Hepatic stellate cell (primary cell): ENCODE measurements around the gene NR2C2AP.
"Not testable (repeated sequence)": the region's sequence is repeated elsewhere in the genome, so short reads cannot be mapped to it uniquely, and the experiment has no call there.

Source experiments
- DNase-seq: peaks from one replicate; pipeline ENCODE4 v3.0.0; 2011; ENCODE audit warnings: low spot score

Gene NR2C2AP

GRCh38 chr19:19203012-19203856 lies at the start of gene NR2C2AP:
Gene NR2C2AP (minus strand): TSS chr19:19203414. CDS start chr19:19203060, 354 bp downstream.
- peak; percentile 99 for DNase-seq

GRCh38 chr19:19250196-19250801 lies 47.1 kb upstream of the NR2C2AP start:
- no peak for DNase-seq

GRCh38 chr19:19240476-19240875 lies 37.3 kb upstream of the NR2C2AP start:
- no peak for DNase-seq

- DNase-seq, result no peak
Observed at GRCh38 chr19:19239675-19240074, 36.5 kb upstream of the NR2C2AP start.

GRCh38 chr19:19238126-19238894 lies 35.1 kb upstream of the NR2C2AP start:
- no peak for DNase-seq

- DNase-seq, result no peak
Observed at GRCh38 chr19:19236173-19236572, 33.0 kb upstream of the NR2C2AP start.

- DNase-seq, result no peak
Observed at GRCh38 chr19:19234220-19234816, 31.1 kb upstream of the NR2C2AP start.

- DNase-seq, result no peak
Observed at GRCh38 chr19:19232261-19232721, 29.1 kb upstream of the NR2C2AP start.

- no peak for DNase-seq
Observed at GRCh38 chr19:19230999-19231398, 27.8 kb upstream of the NR2C2AP start.

- no peak for DNase-seq
Observed at GRCh38 chr19:19229701-19230100, 26.5 kb upstream of the NR2C2AP start.

GRCh38 chr19:19227217-19227616 lies 24.0 kb upstream of the NR2C2AP start:
- no peak for DNase-seq

- DNase-seq, result no peak
Observed at GRCh38 chr19:19226663-19227062, 23.4 kb upstream of the NR2C2AP start.

GRCh38 chr19:19226204-19226603 lies 23.0 kb upstream of the NR2C2AP start:
- no peak for DNase-seq

- peak; percentile 91 for DNase-seq
Observed at GRCh38 chr19:19224852-19225494, 21.8 kb upstream of the NR2C2AP start.

- no peak for DNase-seq
Observed at GRCh38 chr19:19224150-19224851, 21.1 kb upstream of the NR2C2AP start.

GRCh38 chr19:19223636-19224035 lies 20.4 kb upstream of the NR2C2AP start:
- no peak for DNase-seq

GRCh38 chr19:19223060-19223459 lies 19.8 kb upstream of the NR2C2AP start:
- no peak for DNase-seq

- not testable (repeated sequence) for DNase-seq
Observed at GRCh38 chr19:19221000-19221399, 17.8 kb upstream of the NR2C2AP start.

GRCh38 chr19:19218911-19219310 lies 15.7 kb upstream of the NR2C2AP start:
- DNase-seq, result no peak

- no peak for DNase-seq
Observed at GRCh38 chr19:19217099-19217498, 13.9 kb upstream of the NR2C2AP start.

GRCh38 chr19:19215792-19216191 lies 12.6 kb upstream of the NR2C2AP start:
- no peak for DNase-seq
